HL-60 (cell line): ENCODE data around the gene GABPB1.

ENCODE experiments used
- CTCF ChIP-seq: IDR thresholded peaks from one replicate; pipeline ENCODE4 v1.5.1; 2011; ENCODE audit warnings: low read length, control low read depth, inconsistent platforms; ENCODE audit not compliant: insufficient read depth
- POLR2AphosphoS5 ChIP-seq: IDR thresholded peaks from 2 replicates; pipeline ENCODE4 v1.6.1; 2012; ENCODE audit warnings: low read depth
- REST ChIP-seq: IDR thresholded peaks from 2 replicates; pipeline ENCODE4 v1.6.1; 2012; ENCODE audit warnings: low read depth; ENCODE audit not compliant: insufficient replicate concordance

GRCh38 chr15:50289749-50290148, 65.2 kb downstream of the GABPB1 start:
- TF ChIP-seq REST (no peak), CTCF (no peak), POLR2AphosphoS5 (no peak)
